WTC11 (cell line): Measurements from ENCODE around the gene MTX1. TPM values are rescaled to one million over a fixed set of nuclear protein-coding genes. Genes with fewer than 3 reads are reported as not detected.
A peak's percentile ranks its signal among the peaks of the same experiment; 100 is the strongest.

ENCODE experiments used
- ATAC-seq: fragments of 200-7000 bp; cut with Tn5 transposase; 2 replicates; pipeline ENCODE4 v1.10.0; 2021; ENCODE audit warnings: mild to moderate bottlenecking, moderate library complexity
- CTCF ChIA-PET: fragments of 300-600 bp; sonication (Branson Sonifier 250); formaldehyde crosslinking; loops from one replicate; lab custom pipeline; 2021; ENCODE audit warnings: antibody characterized with exemption; lab: Charles Lee
- POLR2A ChIA-PET: fragments of 350-600 bp; sonication (Branson Sonifier 250); formaldehyde crosslinking; loops from one replicate; lab custom pipeline; 2021; ENCODE audit warnings: antibody characterized with exemption; lab: Charles Lee
- DNase-seq: peaks from one replicate; pipeline ENCODE4 v3.0.0; 2021; ENCODE audit warnings: low spot score
- H3K27ac Mint-ChIP-seq: 2 replicates; pipeline ENCODE4 v1.8.0; 2021; ENCODE audit warnings: mixed read lengths
- H3K27me3 Mint-ChIP-seq: 2 replicates; pipeline ENCODE4 v1.8.0; 2021; ENCODE audit warnings: low read depth, mild to moderate bottlenecking, moderate library complexity, mixed read lengths
- H3K36me3 Mint-ChIP-seq: 2 replicates; pipeline ENCODE4 v1.8.0; 2021; ENCODE audit warnings: mixed read lengths
- H3K4me1 Mint-ChIP-seq: 2 replicates; pipeline ENCODE4 v1.8.0; 2022; ENCODE audit warnings: mixed read lengths
- H3K4me3 Mint-ChIP-seq: 2 replicates; pipeline ENCODE4 v1.8.0; 2021; ENCODE audit warnings: mild to moderate bottlenecking, moderate library complexity, mixed read lengths
- H3K9me3 Mint-ChIP-seq: 2 replicates; pipeline ENCODE4 v1.8.0; 2021; ENCODE audit warnings: mixed read lengths
- CREM ChIP-seq: sonication (generic); formaldehyde crosslinking; IDR thresholded peaks from 2 replicates; pipeline ENCODE4 v1.8.1; 2022; ENCODE audit warnings: mild to moderate bottlenecking, missing genetic modification reagents, moderate library complexity
- CTCF ChIP-seq: fragments of 200-600 bp; IDR thresholded peaks from 2 replicates; pipeline ENCODE4 v1.8.0; 2022; ENCODE audit warnings: antibody characterized with exemption
- E2F4 ChIP-seq: sonication (generic); formaldehyde crosslinking; IDR thresholded peaks from 2 replicates; pipeline ENCODE4 v1.8.1; 2022; ENCODE audit warnings: low read depth, mild to moderate bottlenecking, moderate library complexity, missing genetic modification reagents, borderline replicate concordance
- EMX1 ChIP-seq: fragments of 250-450 bp; sonication (Bioruptor Pico); IDR thresholded peaks from 2 replicates; pipeline ENCODE4 v1.8.0; 2021; ENCODE audit warnings: mild to moderate bottlenecking
- ESRRA ChIP-seq: sonication (generic); formaldehyde crosslinking; IDR thresholded peaks from 2 replicates; pipeline ENCODE4 v1.8.1; 2022; ENCODE audit warnings: mild to moderate bottlenecking, missing genetic modification reagents, borderline replicate concordance
- FOXP1 ChIP-seq: sonication (generic); formaldehyde crosslinking; IDR thresholded peaks from 2 replicates; pipeline ENCODE4 v1.8.0; 2022; ENCODE audit warnings: missing genetic modification reagents, mild to moderate bottlenecking, moderate library complexity, borderline replicate concordance
- JUN ChIP-seq: sonication (generic); formaldehyde crosslinking; IDR thresholded peaks from 2 replicates; pipeline ENCODE4 v1.8.0; 2023; ENCODE audit warnings: mild to moderate bottlenecking, missing genetic modification reagents
- OVOL2 ChIP-seq: fragments of 250-450 bp; sonication (Bioruptor Pico); IDR thresholded peaks from 2 replicates; pipeline ENCODE4 v1.9.0; 2021; ENCODE audit warnings: mild to moderate bottlenecking, borderline replicate concordance
- RELA ChIP-seq: sonication (generic); formaldehyde crosslinking; IDR thresholded peaks from 2 replicates; pipeline ENCODE4 v1.8.1; 2022; ENCODE audit warnings: missing genetic modification reagents, mild to moderate bottlenecking, borderline replicate concordance
- USF1 ChIP-seq: sonication (generic); formaldehyde crosslinking; IDR thresholded peaks from 2 replicates; pipeline ENCODE4 v1.8.0; 2022; ENCODE audit warnings: mild to moderate bottlenecking, missing genetic modification reagents
- ZNF121 ChIP-seq: sonication (generic); formaldehyde crosslinking; IDR thresholded peaks from 2 replicates; pipeline ENCODE4 v1.8.0; 2023; ENCODE audit warnings: missing genetic modification reagents
- ZNF138 ChIP-seq: sonication (generic); formaldehyde crosslinking; conservative IDR thresholded peaks from 2 replicates; pipeline ENCODE4 v1.8.1; 2022; ENCODE audit warnings: mild to moderate bottlenecking, moderate library complexity, missing genetic modification reagents
- ZNF219 ChIP-seq: sonication (generic); formaldehyde crosslinking; IDR thresholded peaks from 2 replicates; pipeline ENCODE4 v1.8.0; 2023; ENCODE audit warnings: missing genetic modification reagents, mild to moderate bottlenecking, borderline replicate concordance
- ZNF396 ChIP-seq: fragments of 250-450 bp; sonication (Bioruptor Pico); IDR thresholded peaks from 2 replicates; pipeline ENCODE4 v1.8.0; 2021; ENCODE audit warnings: mild to moderate bottlenecking, moderate library complexity, borderline replicate concordance
- total RNA-seq: library from RNA; stranded (reverse); gene quantifications from 3 replicates; pipeline ENCODE4 v1.2.3, GENCODE V29; 2021
- TF ChIP-seq, protein P1 (sequence below): sonication (generic); formaldehyde crosslinking; conservative IDR thresholded peaks from 2 replicates; pipeline ENCODE4 v1.8.1; 2022; ENCODE audit warnings: mild to moderate bottlenecking, missing genetic modification reagents
- TF ChIP-seq, protein P2 (sequence below): sonication (generic); formaldehyde crosslinking; IDR thresholded peaks from 2 replicates; pipeline ENCODE4 v1.8.0; 2022; ENCODE audit warnings: missing genetic modification reagents
- TF ChIP-seq, protein P3 (sequence below): fragments of 250-450 bp; sonication (Bioruptor Pico); IDR thresholded peaks from 2 replicates; pipeline ENCODE4 v1.8.0; 2021; ENCODE audit warnings: mild to moderate bottlenecking

The MTX1 gene
- total RNA-seq, 1 experiment from 2014 or later, result 62.8 TPM

GRCh38 chr1:155206891-155207805, 1.3 kb upstream of the MTX1 start:
- ATAC-seq (peak; percentile 31), DNase-seq (peak; percentile 92)
- Mint-ChIP-seq H3K9me3 (no peaks in the 10 kb centered on the region), H3K4me3 (peak overlapping the region; percentile 88), H3K27ac (peak overlapping the region; percentile 14), H3K36me3 (peaks cover 20% of the 10 kb centered on the region), H3K27me3 (peaks cover 9% of the 10 kb centered on the region), H3K4me1 (peaks cover 19% of the 10 kb centered on the region)
- TF ChIP-seq OVOL2 (no peak), EMX1 (peak; percentile 77), ZNF138 (no peak), ZNF396 (CRISPR knock-in tag) (no peak), ZNF219 (no peak), CTCF (peak; percentile 49; the same call in 1 of the 2 replicates), USF1 (no peak), RELA (no peak), E2F4 (CRISPR knock-in tag) (no peak), CREM (CRISPR knock-in tag) (peak; percentile 63; the same call in 1 of the 2 replicates), ZNF121 (CRISPR knock-in tag) (no peak), JUN (CRISPR knock-in tag) (no peak), FOXP1 (no peak), ESRRA (CRISPR knock-in tag) (no peak)
- TF ChIP-seq, protein P1, sequence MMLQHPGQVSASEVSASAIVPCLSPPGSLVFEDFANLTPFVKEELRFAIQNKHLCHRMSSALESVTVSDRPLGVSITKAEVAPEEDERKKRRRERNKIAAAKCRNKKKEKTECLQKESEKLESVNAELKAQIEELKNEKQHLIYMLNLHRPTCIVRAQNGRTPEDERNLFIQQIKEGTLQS (CRISPR knock-in tag), result no peak
- TF ChIP-seq, protein P2, sequence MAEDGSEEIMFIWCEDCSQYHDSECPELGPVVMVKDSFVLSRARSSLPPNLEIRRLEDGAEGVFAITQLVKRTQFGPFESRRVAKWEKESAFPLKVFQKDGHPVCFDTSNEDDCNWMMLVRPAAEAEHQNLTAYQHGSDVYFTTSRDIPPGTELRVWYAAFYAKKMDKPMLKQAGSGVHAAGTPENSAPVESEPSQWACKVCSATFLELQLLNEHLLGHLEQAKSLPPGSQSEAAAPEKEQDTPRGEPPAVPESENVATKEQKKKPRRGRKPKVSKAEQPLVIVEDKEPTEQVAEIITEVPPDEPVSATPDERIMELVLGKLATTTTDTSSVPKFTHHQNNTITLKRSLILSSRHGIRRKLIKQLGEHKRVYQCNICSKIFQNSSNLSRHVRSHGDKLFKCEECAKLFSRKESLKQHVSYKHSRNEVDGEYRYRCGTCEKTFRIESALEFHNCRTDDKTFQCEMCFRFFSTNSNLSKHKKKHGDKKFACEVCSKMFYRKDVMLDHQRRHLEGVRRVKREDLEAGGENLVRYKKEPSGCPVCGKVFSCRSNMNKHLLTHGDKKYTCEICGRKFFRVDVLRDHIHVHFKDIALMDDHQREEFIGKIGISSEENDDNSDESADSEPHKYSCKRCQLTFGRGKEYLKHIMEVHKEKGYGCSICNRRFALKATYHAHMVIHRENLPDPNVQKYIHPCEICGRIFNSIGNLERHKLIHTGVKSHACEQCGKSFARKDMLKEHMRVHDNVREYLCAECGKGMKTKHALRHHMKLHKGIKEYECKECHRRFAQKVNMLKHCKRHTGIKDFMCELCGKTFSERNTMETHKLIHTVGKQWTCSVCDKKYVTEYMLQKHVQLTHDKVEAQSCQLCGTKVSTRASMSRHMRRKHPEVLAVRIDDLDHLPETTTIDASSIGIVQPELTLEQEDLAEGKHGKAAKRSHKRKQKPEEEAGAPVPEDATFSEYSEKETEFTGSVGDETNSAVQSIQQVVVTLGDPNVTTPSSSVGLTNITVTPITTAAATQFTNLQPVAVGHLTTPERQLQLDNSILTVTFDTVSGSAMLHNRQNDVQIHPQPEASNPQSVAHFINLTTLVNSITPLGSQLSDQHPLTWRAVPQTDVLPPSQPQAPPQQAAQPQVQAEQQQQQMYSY (CRISPR knock-in tag), result peak; percentile 51; the same call in 1 of the 2 replicates
- TF ChIP-seq, protein P3, sequence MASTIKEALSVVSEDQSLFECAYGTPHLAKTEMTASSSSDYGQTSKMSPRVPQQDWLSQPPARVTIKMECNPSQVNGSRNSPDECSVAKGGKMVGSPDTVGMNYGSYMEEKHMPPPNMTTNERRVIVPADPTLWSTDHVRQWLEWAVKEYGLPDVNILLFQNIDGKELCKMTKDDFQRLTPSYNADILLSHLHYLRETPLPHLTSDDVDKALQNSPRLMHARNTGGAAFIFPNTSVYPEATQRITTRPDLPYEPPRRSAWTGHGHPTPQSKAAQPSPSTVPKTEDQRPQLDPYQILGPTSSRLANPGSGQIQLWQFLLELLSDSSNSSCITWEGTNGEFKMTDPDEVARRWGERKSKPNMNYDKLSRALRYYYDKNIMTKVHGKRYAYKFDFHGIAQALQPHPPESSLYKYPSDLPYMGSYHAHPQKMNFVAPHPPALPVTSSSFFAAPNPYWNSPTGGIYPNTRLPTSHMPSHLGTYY (CRISPR knock-in tag), result peak; percentile 32
- ChIA-PET POLR2A (interaction anchor here (1.0 to 3.7 kb wide), 7 partner anchors 11 to 116 kb away, joined by 3 to 35 read pairs (median 4); partner anchors contain the start of gene KRTCAP2), CTCF (interaction anchor here (0.5 to 4.8 kb wide), 24 partner anchors 9 to 522 kb away, joined by 3 to 51 read pairs (median 6); partner anchors contain the start of genes ADAM15, KRTCAP2, RUSC1 and TRIM46)
